ENCODE results near the gene OPCML.

GRCh38 chr11:133230431-133230830, 301.9 kb downstream of the OPCML start:
- TF ChIP-seq CTCF (IDR thresholded peaks at IDR 0.05; ENCODE audit: low read length), result no peak
- no peak for TF ChIP-seq EZH2 (IDR thresholded peaks at IDR 0.05; ENCODE audit: borderline replicate concordance, low read length)

Data from OCI-LY1 (cell line).